GM23338 (cell line): Measurements from ENCODE around the gene CACNA1C. TPM values are rescaled to one million over a fixed set of nuclear protein-coding genes. Genes with fewer than 3 reads are reported as not detected.

ENCODE experiments used
- ATAC-seq: fragments of 200-7000 bp; cut with Tn5 transposase; 3 replicates; pipeline ENCODE4 v1.9.1; 2020
- DNase-seq: peaks from one replicate; pipeline ENCODE4 v3.0.0-alpha.2; 2015; ENCODE audit warnings: low spot score
- H2AFZ ChIP-seq: fragments of 200-600 bp; sonication (generic); 2 replicates; pipeline ENCODE4 v1.8.0; 2016; ENCODE audit warnings: antibody characterized with exemption, mild to moderate bottlenecking, moderate library complexity
- H3F3A ChIP-seq: fragments of 200-600 bp; sonication (generic); replicated peaks from 2 replicates; pipeline ENCODE4 v1.8.0; 2017; ENCODE audit warnings: antibody characterized with exemption, mixed run types, low read depth
- H3K27ac ChIP-seq: fragments of 200-600 bp; sonication (generic); 2 replicates; pipeline ENCODE4 v1.6.1; 2016; ENCODE audit warnings: low read depth
- H3K27me3 ChIP-seq: fragments of 200-600 bp; sonication (generic); 2 replicates; pipeline ENCODE4 v1.8.0; 2016; ENCODE audit warnings: mild to moderate bottlenecking, mixed run types, moderate library complexity; ENCODE audit not compliant: insufficient read depth
- H3K36me3 ChIP-seq: fragments of 200-600 bp; sonication (generic); 2 replicates; pipeline ENCODE4 v1.8.0; 2016; ENCODE audit warnings: mild to moderate bottlenecking; ENCODE audit not compliant: insufficient read depth
- H3K4me1 ChIP-seq: fragments of 200-600 bp; sonication (generic); 2 replicates; pipeline ENCODE4 v1.8.0; 2016; ENCODE audit warnings: mild to moderate bottlenecking, moderate library complexity; ENCODE audit not compliant: insufficient read depth
- H3K4me2 ChIP-seq: fragments of 200-600 bp; sonication (generic); 2 replicates; pipeline ENCODE4 v1.7.1; 2017; ENCODE audit warnings: mixed run types
- H3K4me3 ChIP-seq: fragments of 200-600 bp; sonication (generic); 2 replicates; pipeline ENCODE4 v1.6.1; 2016; ENCODE audit warnings: mixed run types
- H3K79me2 ChIP-seq: fragments of 200-600 bp; sonication (generic); replicated peaks from 2 replicates; pipeline ENCODE4 v1.8.0; 2017; ENCODE audit warnings: mild to moderate bottlenecking; ENCODE audit not compliant: insufficient read depth
- H3K9me2 ChIP-seq: fragments of 200-600 bp; sonication (generic); 2 replicates; pipeline ENCODE4 v1.8.0; 2017; ENCODE audit not compliant: insufficient read depth
- H4K20me1 ChIP-seq: fragments of 200-600 bp; sonication (generic); replicated peaks from 2 replicates; pipeline ENCODE4 v1.8.0; 2017; ENCODE audit warnings: mild to moderate bottlenecking; ENCODE audit not compliant: insufficient read depth
- H3K27ac Mint-ChIP-seq: 2 replicates; pipeline ENCODE4 v1.8.0; 2020; ENCODE audit warnings: inconsistent platforms, mild to moderate bottlenecking, moderate library complexity, mixed read lengths
- H3K27me3 Mint-ChIP-seq: 3 replicates; pipeline ENCODE4 v1.8.0; 2022; ENCODE audit warnings: low read depth, mild to moderate bottlenecking, moderate library complexity, mixed read lengths, inconsistent platforms; ENCODE audit not compliant: insufficient read depth, poor library complexity
- H3K36me3 Mint-ChIP-seq: 3 replicates; pipeline ENCODE4 v1.8.0; 2021; ENCODE audit warnings: low read depth, mild to moderate bottlenecking, inconsistent platforms, moderate library complexity, mixed read lengths
- H3K4me1 Mint-ChIP-seq: 3 replicates; pipeline ENCODE4 v1.8.0; 2020; ENCODE audit warnings: mild to moderate bottlenecking, inconsistent platforms, mixed read lengths
- H3K4me3 Mint-ChIP-seq: 3 replicates; pipeline ENCODE4 v1.8.0; 2021; ENCODE audit warnings: moderate library complexity, mild to moderate bottlenecking, inconsistent platforms, mixed read lengths
- H3K9me3 Mint-ChIP-seq: 3 replicates; pipeline ENCODE4 v1.8.0; 2020; ENCODE audit warnings: moderate library complexity, mild to moderate bottlenecking, inconsistent platforms, mixed read lengths
- CREB1 ChIP-seq: fragments of 250-450 bp; sonication (Bioruptor Pico); IDR thresholded peaks from 2 replicates; pipeline ENCODE4 v1.5.0; 2020; ENCODE audit warnings: low read depth, mild to moderate bottlenecking, moderate library complexity
- EZH2 ChIP-seq: fragments of 200-600 bp; sonication (generic); IDR thresholded peaks from one replicate; pipeline ENCODE4 v1.8.0; 2017; ENCODE audit warnings: antibody characterized with exemption, mild to moderate bottlenecking, low read depth; ENCODE audit not compliant: unreplicated experiment
- EZH2phosphoT487 ChIP-seq: fragments of 200-600 bp; sonication (generic); IDR thresholded peaks from one replicate; pipeline ENCODE4 v1.8.1; 2018; ENCODE audit warnings: antibody characterized with exemption; ENCODE audit not compliant: unreplicated experiment
- JUNB ChIP-seq: IDR thresholded peaks from one replicate; pipeline ENCODE4 v1.6.1; 2016; ENCODE audit warnings: antibody characterized with exemption; ENCODE audit not compliant: unreplicated experiment
- NANOG ChIP-seq: IDR thresholded peaks from 2 replicates; pipeline ENCODE4 v1.6.1; 2016; ENCODE audit warnings: antibody characterized with exemption, borderline replicate concordance
- POLR2AphosphoS5 ChIP-seq: IDR thresholded peaks from 2 replicates; pipeline ENCODE4 v1.6.1; 2016; ENCODE audit warnings: antibody characterized with exemption, low read depth
- STAT1 ChIP-seq: IDR thresholded peaks from one replicate; pipeline ENCODE4 v1.6.1; 2016; ENCODE audit warnings: antibody characterized with exemption; ENCODE audit not compliant: unreplicated experiment
- ZNF114 ChIP-seq: fragments of 250-450 bp; sonication (Bioruptor Pico); IDR thresholded peaks from 2 replicates; pipeline ENCODE4 v1.5.0; 2020; ENCODE audit warnings: mild to moderate bottlenecking, moderate library complexity
- ZNF331 ChIP-seq: fragments of 250-450 bp; sonication (Bioruptor Pico); IDR thresholded peaks from 2 replicates; pipeline ENCODE4 v1.5.0; 2020; ENCODE audit warnings: low read depth, mild to moderate bottlenecking, moderate library complexity
- polyA plus RNA-seq: library from polyadenylated mRNA; unstranded; fragments of >200 nt; fragmentation: Nextera tagmentation; extraction: Ambion mirVana; gene quantifications from 2 replicates; pipeline ENCODE4 v1.2.1, GENCODE V29; 2016
- total RNA-seq: library from RNA; depleted of rRNA; stranded (reverse); fragments of >200 nt; shearing (Covaris generic); gene quantifications from 2 replicates; pipeline ENCODE4 v1.2.3, GENCODE V29; 2014
- TF ChIP-seq, protein P1 (sequence below): IDR thresholded peaks from 2 replicates; pipeline ENCODE4 v1.6.1; 2016; ENCODE audit warnings: antibody characterized with exemption
- TF ChIP-seq, protein P2 (sequence below): IDR thresholded peaks from one replicate; pipeline ENCODE4 v1.6.1; 2018; ENCODE audit warnings: antibody characterized with exemption; ENCODE audit not compliant: unreplicated experiment
- TF ChIP-seq, protein P3 (sequence below), 2 experiments: fragments of 200-600 bp in 1 of 2; sonication (generic) in 1 of 2; conservative IDR thresholded peaks; 2 replicates each; pipeline versions ENCODE4 v1.5.1 to v1.6.1; 2016 to 2017; ENCODE audit warnings: antibody characterized with exemption in 2 of 2, low read depth in 2 of 2, mild to moderate bottlenecking in 2 of 2, moderate library complexity in 1 of 2

The CACNA1C gene
- total and polyA plus RNA-seq, 2 experiments from 2014 or later: 0.78 to 2.1 TPM

DNA sequence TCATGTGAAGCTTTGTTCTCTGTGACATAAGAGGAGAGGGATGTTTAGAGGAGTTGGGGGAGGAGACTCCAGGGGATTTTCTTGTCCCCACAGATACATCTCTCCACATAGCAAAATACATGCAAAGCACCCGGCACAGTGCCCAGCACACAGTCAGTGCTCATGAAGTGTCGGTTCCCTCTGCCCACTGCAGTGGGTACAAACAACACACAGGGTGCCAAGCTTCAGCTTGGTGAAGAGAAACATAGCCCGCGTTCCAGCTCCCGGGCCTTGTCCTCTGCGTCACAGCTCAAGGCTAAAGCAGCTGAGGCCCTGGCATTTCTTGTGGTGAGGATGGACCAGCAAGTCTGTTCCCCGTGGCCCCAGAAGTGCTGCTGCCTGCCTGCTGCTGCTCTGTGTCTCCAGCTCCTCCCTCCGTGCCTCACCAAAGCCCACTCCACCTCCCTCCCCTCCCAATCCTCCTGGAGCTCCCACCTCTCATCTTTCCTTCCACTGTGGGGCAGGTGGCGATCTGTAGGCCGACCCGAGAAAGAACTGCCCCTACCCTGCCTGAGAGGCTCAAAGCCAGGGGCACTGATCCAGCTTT is 685.0 kb downstream of the CACNA1C start:
- TF ChIP-seq EZH2phosphoT487 (no peak), JUNB (no peak)
- TF ChIP-seq, protein P1, sequence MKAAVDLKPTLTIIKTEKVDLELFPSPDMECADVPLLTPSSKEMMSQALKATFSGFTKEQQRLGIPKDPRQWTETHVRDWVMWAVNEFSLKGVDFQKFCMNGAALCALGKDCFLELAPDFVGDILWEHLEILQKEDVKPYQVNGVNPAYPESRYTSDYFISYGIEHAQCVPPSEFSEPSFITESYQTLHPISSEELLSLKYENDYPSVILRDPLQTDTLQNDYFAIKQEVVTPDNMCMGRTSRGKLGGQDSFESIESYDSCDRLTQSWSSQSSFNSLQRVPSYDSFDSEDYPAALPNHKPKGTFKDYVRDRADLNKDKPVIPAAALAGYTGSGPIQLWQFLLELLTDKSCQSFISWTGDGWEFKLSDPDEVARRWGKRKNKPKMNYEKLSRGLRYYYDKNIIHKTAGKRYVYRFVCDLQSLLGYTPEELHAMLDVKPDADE: no peak
- Mint-ChIP-seq H3K9me3 (no peaks in the 10 kb centered on the region), H3K4me1 (peaks cover 11% of the 10 kb centered on the region), H3K4me3 (no peak overlapping the region), H3K36me3 (no peaks in the 10 kb centered on the region), H3K27ac (no peak overlapping the region), H3K27me3 (no peaks in the 10 kb centered on the region)
- Histone ChIP-seq H3K27me3 (no peaks in the 10 kb centered on the region), H2AFZ (no peak overlapping the region), H3F3A (peaks cover 6% of the 10 kb centered on the region; the same call in 1 of the 2 replicates), H3K27ac (no peak overlapping the region), H3K9me2 (no peaks in the 10 kb centered on the region), H3K79me2 (no peaks in the 10 kb centered on the region), H3K4me1 (peaks cover 8% of the 10 kb centered on the region), H3K4me3 (no peak overlapping the region), H4K20me1 (no peaks in the 10 kb centered on the region), H3K36me3 (no peaks in the 10 kb centered on the region), H3K4me2 (no peak overlapping the region)
- no peak for ATAC-seq
- DNase-seq: no peak

DNA sequence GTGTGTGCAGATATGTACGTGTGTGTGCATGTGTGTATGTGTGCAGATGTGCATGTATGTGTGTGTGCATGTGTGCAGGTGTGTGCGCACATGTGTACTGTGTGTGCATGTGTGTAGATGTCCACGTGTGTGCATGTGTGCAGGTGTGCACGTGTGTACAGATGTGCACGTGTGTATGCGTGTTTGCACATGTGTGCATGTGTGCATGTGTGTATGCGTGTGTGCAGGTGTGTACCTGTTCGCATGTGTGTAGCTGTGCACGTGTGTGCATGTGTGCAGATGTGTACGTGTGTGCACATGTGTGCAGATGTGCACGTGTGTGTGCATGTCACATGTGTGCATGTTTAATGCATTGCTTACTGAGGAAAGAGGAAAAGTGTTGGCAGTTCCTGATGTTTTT is 686.3 kb downstream of the CACNA1C start:
- no peaks in the 10 kb centered on the region for H3K27me3 ChIP-seq
- no peak for DNase-seq
- H3K27me3 Mint-ChIP-seq: peaks cover 2% of the 10 kb centered on the region
- H3K9me3 Mint-ChIP-seq: no peaks in the 10 kb centered on the region
- H3K4me1 ChIP-seq: peaks cover 8% of the 10 kb centered on the region
- no peak overlapping the region for H3K4me3 ChIP-seq
- no peak overlapping the region for H3K4me3 Mint-ChIP-seq
- ATAC-seq: no peak
- H3K9me2 ChIP-seq: no peaks in the 10 kb centered on the region
- no peak overlapping the region for H3K27ac ChIP-seq
- H3K4me1 Mint-ChIP-seq: peaks cover 11% of the 10 kb centered on the region
- H3K4me2 ChIP-seq: no peak overlapping the region
- H3K36me3 ChIP-seq: no peaks in the 10 kb centered on the region
- no peaks in the 10 kb centered on the region for H4K20me1 ChIP-seq
- H3K36me3 Mint-ChIP-seq: no peaks in the 10 kb centered on the region
- no peak overlapping the region for H3K27ac Mint-ChIP-seq
- no peak overlapping the region for H2AFZ ChIP-seq
- H3K79me2 ChIP-seq: no peaks in the 10 kb centered on the region
- H3F3A ChIP-seq: peaks cover 6% of the 10 kb centered on the region; the same call in 1 of the 2 replicates
- no peak for TF ChIP-seq ZNF331 (CRISPR knock-in tag)
- TF ChIP-seq POLR2AphosphoS5: no peak
- no peak for TF ChIP-seq EZH2
- no peak for TF ChIP-seq NANOG
- TF ChIP-seq, protein P1: no peak
- TF ChIP-seq CREB1: no peak
- TF ChIP-seq STAT1: no peak
- TF ChIP-seq, protein P2, sequence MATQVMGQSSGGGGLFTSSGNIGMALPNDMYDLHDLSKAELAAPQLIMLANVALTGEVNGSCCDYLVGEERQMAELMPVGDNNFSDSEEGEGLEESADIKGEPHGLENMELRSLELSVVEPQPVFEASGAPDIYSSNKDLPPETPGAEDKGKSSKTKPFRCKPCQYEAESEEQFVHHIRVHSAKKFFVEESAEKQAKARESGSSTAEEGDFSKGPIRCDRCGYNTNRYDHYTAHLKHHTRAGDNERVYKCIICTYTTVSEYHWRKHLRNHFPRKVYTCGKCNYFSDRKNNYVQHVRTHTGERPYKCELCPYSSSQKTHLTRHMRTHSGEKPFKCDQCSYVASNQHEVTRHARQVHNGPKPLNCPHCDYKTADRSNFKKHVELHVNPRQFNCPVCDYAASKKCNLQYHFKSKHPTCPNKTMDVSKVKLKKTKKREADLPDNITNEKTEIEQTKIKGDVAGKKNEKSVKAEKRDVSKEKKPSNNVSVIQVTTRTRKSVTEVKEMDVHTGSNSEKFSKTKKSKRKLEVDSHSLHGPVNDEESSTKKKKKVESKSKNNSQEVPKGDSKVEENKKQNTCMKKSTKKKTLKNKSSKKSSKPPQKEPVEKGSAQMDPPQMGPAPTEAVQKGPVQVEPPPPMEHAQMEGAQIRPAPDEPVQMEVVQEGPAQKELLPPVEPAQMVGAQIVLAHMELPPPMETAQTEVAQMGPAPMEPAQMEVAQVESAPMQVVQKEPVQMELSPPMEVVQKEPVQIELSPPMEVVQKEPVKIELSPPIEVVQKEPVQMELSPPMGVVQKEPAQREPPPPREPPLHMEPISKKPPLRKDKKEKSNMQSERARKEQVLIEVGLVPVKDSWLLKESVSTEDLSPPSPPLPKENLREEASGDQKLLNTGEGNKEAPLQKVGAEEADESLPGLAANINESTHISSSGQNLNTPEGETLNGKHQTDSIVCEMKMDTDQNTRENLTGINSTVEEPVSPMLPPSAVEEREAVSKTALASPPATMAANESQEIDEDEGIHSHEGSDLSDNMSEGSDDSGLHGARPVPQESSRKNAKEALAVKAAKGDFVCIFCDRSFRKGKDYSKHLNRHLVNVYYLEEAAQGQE: no peak
- no peak for TF ChIP-seq ZNF114 (CRISPR knock-in tag)
- TF ChIP-seq, protein P3, sequence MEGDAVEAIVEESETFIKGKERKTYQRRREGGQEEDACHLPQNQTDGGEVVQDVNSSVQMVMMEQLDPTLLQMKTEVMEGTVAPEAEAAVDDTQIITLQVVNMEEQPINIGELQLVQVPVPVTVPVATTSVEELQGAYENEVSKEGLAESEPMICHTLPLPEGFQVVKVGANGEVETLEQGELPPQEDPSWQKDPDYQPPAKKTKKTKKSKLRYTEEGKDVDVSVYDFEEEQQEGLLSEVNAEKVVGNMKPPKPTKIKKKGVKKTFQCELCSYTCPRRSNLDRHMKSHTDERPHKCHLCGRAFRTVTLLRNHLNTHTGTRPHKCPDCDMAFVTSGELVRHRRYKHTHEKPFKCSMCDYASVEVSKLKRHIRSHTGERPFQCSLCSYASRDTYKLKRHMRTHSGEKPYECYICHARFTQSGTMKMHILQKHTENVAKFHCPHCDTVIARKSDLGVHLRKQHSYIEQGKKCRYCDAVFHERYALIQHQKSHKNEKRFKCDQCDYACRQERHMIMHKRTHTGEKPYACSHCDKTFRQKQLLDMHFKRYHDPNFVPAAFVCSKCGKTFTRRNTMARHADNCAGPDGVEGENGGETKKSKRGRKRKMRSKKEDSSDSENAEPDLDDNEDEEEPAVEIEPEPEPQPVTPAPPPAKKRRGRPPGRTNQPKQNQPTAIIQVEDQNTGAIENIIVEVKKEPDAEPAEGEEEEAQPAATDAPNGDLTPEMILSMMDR (conservative IDR thresholded peaks at IDR 0.05; ENCODE audit: low read depth in 2 of 2): no peak
- no peak for TF ChIP-seq EZH2phosphoT487
- no peak for TF ChIP-seq JUNB
